Right renal cortex interstitium (tissue), 3 donors: ENCODE results near the gene PNRC2. TPM values are rescaled to one million over a fixed set of nuclear protein-coding genes. Genes with fewer than 3 reads are reported as not detected.
"Not testable (repeated sequence)": the region's sequence is repeated elsewhere in the genome, so short reads cannot be mapped to it uniquely, and the experiment has no call there.

Source experiments
- DNase-seq, 3 donors: peaks; one replicate each; pipeline ENCODE4 v3.0.0-alpha.2; 2013; ENCODE audit warnings: low read depth in 3 of 3, low spot score in 2 of 3
- polyA plus RNA-seq, 3 donors: library from polyadenylated mRNA; unstranded; fragments of 120-200 nt; gene quantifications; one replicate each; pipeline ENCODE4 v1.2.1, GENCODE V29; 2013; ENCODE audit not compliant: insufficient read length in 3 of 3

PNRC2 gene
- polyA plus RNA-seq, 3 donors: 232 to 261 (median 259) TPM

DNA sequence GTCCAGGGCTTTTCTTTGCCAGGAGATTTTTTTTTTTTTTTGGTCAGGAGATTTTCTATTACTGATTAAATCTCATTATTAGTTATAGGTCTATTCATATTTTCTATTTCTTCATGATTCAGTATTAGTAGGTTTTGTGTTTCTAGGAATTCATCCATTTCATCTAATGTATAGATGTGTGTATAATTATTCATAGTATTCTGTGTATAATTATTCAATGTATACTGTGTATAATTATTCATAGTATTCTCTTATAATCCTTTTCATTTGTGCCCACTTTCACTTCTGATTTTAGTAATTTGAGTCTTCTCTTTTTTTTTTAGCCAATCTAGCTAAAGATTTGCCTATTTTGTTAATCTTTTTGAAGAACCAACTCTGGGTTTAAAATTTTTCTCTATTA lies 12.3 kb upstream of the PNRC2 start:
- DNase-seq: no peak

GRCh38 chr1:23953020-23953419 lies 6.6 kb upstream of the PNRC2 start:
- DNase-seq: no peak

DNA sequence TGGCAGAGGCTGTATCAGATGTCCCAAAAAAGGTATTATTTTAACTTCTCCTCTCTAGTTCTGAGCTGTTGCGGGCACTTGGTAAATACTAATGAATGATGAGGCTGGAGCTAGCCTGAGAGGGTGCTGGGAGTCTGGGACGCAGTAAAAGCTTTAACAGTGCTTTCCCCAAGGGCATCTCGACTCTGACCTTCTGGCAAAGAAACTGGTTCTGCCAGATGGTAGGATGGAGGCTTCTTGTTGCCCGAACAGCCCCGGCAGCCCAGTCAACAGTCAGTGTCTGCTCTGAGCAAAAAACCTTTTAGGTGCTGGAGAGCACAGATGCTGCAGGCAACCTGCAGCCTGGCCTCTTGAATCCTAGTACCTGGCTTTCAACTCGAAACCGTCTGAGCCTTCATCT lies 2.5 kb upstream of the PNRC2 start:
- no peak for DNase-seq

- DNase-seq: not testable (repeated sequence)
Observed at GRCh38 chr1:23958040-23958809, 1.4 kb upstream of the PNRC2 start.

DNA sequence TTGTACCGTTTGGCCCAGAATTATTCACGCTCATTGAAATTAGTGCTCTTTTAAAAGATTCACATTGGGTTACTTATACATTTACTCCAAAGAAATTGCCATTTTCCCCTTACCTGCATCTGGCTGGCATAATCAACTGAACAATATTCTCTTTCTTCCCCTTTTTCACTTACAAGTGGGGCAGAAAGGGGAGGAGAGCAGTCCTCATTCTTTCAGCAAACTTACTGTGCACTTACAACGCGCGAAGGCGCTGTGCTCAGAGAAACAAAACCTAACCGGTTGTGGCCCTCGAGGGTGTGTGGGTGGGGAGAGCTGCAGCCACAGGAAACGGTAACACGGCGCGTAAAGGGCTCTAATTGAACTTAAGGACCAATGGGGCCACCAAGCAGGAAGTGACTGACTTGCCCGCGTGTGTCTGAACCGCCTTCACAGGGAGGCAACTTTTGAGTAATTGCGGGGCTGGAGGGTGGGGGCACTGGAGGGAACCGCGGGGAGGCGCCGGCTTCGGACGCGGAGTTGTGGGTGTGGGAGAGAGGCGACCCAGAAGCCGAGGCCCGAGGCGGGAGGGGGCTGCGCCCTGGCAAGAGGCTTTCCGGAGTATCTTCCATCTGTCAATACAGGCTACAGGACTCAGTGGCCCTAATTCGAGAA lies 693 bp upstream of the PNRC2 start:
- peak; percentile 72 to 81 (median 74) for DNase-seq

DNA sequence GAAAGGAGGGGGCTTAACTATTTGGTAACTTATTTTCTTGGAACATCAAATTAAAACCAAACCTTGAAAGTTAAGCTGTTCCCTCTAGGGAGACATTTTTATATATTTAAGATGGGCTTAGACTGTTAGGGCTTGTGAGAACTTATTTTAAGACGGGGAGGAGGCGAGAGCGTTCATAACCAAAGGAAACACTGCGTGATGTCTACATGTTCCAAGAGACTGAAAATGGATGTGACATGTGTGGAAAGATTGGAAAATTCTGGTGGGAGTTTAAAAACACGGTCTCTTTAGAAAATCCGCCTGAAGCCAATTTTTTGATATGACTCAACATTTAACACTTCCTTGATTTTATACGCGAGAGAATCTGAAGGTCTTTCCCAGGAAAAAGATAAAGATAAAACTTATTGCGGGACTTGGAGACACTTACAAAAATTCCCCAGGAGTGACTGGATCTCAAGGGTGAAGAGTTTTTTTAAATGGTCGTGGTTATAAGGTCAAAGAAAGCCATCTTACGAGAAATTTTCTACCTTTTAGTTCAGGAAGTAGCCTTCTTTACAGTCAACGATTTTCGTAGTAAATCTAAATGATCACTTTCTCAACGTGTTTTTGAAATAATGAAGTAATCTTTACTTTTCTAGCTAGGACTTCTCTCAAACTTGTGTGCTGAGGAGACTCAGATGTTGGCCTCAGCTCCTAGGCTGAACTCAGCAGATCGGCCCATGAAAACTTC lies 828 bp downstream of the PNRC2 start:
- DNase-seq: peak in 1 of 3 donors; percentile 29

DNA sequence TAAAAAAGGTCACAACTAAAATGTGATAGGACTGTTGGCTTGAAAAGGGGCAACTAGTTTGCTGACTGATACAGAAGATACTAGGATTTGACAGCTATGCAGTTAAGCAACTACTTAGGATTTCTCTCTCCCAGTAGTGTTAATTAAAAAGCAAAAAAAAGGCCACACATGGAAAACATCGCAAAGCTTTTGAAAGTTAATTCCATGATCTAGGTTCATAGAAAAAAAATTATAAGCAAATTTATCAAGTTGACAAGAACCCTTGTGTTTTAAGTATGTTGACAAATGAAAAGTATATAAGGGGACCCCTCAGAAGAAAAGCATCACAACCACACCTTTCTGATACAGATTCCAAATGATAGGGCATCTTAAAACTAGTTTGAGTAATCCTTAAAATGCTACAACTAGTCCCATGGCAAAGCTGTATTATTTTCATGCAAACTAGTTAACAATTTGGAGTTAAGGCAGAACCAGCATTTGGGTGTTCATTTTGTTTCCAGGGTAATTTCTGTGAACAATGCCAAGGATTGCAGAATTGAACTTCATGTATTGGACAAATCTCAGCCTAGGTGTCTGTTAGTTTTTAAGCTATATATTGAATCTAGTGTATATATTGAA lies 4.1 kb downstream of the PNRC2 start:
- no peak for DNase-seq

- no peak for DNase-seq
Observed at GRCh38 chr1:23964235-23964668, 4.6 kb downstream of the PNRC2 start.

GRCh38 chr1:23964790-23965740 lies 5.4 kb downstream of the PNRC2 start:
- DNase-seq: no peak

- DNase-seq: no peak
Observed at GRCh38 chr1:23966973-23967493, 7.4 kb downstream of the PNRC2 start.

DNA sequence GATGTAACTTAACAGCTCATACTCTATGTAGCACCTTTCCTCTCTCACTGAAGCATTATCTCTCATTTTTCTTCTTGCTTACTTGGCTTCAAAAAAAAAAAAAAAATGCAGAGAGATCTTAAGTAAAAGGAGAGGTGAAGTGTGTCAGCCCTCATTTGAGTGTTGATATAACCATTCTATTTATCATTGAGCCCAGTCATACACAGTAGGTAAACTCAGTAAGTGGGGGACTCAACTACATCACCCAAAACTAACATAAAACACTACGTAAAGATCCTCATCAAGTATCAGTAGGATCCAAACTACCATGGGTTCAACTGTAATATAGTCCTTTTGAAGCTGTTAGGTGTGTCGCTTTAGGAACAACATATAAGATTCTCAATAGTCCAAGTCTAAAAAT lies 8.2 kb downstream of the PNRC2 start:
- no peak for DNase-seq

DNA sequence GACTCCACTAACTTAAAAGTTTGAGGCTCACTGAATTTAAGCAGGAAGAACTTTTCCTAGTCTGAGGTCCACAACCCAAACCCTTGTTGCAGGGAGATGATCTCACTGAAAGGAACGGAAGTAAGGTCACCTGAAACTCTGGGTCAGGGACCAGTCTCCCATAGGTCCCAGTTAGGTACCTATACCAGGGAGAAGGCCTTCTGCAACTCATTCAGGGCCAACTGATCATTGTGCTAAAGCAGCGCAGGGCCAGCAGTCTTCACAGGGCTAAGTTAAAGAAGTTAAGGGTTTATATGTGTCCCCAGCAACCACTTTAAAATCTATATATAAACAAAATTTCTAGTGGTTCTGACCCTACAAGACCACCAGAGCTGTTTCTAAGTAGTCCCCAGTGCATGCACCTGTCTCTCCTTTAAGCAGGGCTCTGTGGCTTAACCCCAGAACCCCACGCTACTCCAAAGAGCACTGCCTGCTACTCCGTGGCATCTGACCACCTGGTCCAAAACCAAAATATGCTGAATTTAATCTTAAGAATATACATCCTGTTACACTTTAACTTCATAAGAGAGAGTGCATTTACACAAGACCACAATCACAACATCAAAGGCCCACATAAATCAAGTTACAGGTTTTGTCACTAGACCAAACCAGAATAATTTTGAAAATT lies 17.7 kb downstream of the PNRC2 start:
- DNase-seq: no peak

- DNase-seq: no peak
Observed at GRCh38 chr1:23977854-23978191, 18.2 kb downstream of the PNRC2 start.

GRCh38 chr1:23978805-23979204 lies 19.2 kb downstream of the PNRC2 start:
- no peak for DNase-seq

- no peak for DNase-seq
Observed at GRCh38 chr1:23979387-23979880, 19.8 kb downstream of the PNRC2 start.

- DNase-seq: peak; percentile 96 to 98 (median 98)
Observed at GRCh38 chr1:23979881-23980727, 20.5 kb downstream of the PNRC2 start, which contains the start of gene SRSF10. TSS of gene SRSF10 (minus strand) at chr1:23980327. CDS start at chr1:23980255, 72 bp downstream.

DNA sequence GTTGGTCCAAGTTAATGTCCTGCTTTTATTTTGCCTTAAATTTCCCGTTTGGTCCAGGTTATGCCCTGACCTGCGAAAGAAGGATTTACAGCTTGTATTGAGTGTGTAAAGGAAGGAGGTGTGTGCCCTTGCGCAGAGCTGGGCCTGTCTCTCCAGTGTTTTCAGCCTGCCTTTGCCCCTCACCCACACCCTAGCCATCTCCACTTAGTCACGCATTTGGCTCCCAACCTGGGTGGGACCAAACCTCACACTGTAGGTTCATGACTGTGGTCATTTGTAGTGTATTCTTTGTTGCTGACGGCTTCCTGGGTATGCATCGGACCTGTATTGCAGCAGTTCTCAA lies 21.1 kb downstream of the PNRC2 start:
- peak in 1 of 3 donors; percentile 44 for DNase-seq
